OCI-LY7 (cell line): Measurements from ENCODE around the gene WDR5. TPM values are rescaled to one million over a fixed set of nuclear protein-coding genes. Genes with fewer than 3 reads are reported as not detected.

Source experiments
- BruUV-seq: library from RNA; stranded (reverse); fragments of 400-500 nt; replicated peaks from 2 replicates; lab custom pipeline; 2021; lab: Mats Ljungman, UMichigan
- CTCF ChIA-PET: fragments of 300-600 bp; sonication (Branson Sonifier 250); formaldehyde crosslinking; loops from one replicate; lab custom pipeline; 2022; ENCODE audit warnings: antibody characterized with exemption; ENCODE audit not compliant: unreplicated experiment; lab: Charles Lee
- POLR2A ChIA-PET: fragments of 300-600 bp; sonication (Branson Sonifier 250); formaldehyde crosslinking; loops from one replicate; lab custom pipeline; 2022; ENCODE audit warnings: antibody characterized with exemption; lab: Charles Lee
- DNase-seq: peaks from one replicate; pipeline ENCODE4 v3.0.0-alpha.2; 2015; ENCODE audit warnings: low spot score
- H2AFZ ChIP-seq: fragments of 200-600 bp; sonication (generic), shearing (Covaris generic); 2 replicates; pipeline ENCODE4 v1.6.1; 2014; ENCODE audit warnings: mild to moderate bottlenecking, antibody characterized with exemption, low read length, moderate library complexity
- H3K27ac ChIP-seq: fragments of 200-600 bp; sonication (generic); 2 replicates; pipeline ENCODE4 v1.5.1; 2014; ENCODE audit warnings: mixed run types, low read depth, mild to moderate bottlenecking, moderate library complexity, low read length, inconsistent platforms; ENCODE audit not compliant: poor library complexity, severe bottlenecking
- H3K36me3 ChIP-seq: fragments of 200-600 bp; sonication (generic); 2 replicates; pipeline ENCODE4 v1.6.1; 2014; ENCODE audit warnings: mild to moderate bottlenecking, antibody characterized with exemption, low read length, moderate library complexity, mixed read lengths; ENCODE audit not compliant: insufficient read depth
- H3K4me1 ChIP-seq: fragments of 200-600 bp; sonication (generic); 2 replicates; pipeline ENCODE4 v1.5.1; 2014; ENCODE audit warnings: mild to moderate bottlenecking, low read length; ENCODE audit not compliant: insufficient read depth, poor library complexity, severe bottlenecking
- H3K4me2 ChIP-seq: fragments of 200-600 bp; sonication (generic); 2 replicates; pipeline ENCODE4 v1.6.1; 2014; ENCODE audit warnings: mild to moderate bottlenecking, low read length
- H3K4me3 ChIP-seq: fragments of 200-600 bp; sonication (generic); 2 replicates; pipeline ENCODE4 v1.5.1; 2014; ENCODE audit warnings: mild to moderate bottlenecking, low read depth, low read length; ENCODE audit not compliant: poor library complexity, severe bottlenecking
- H3K79me2 ChIP-seq: fragments of 200-600 bp; sonication (generic); 2 replicates; pipeline ENCODE4 v1.6.1; 2016; ENCODE audit warnings: low read depth, mild to moderate bottlenecking, low read length, moderate library complexity, mixed read lengths; ENCODE audit not compliant: insufficient read depth
- H3K9me2 ChIP-seq: fragments of 200-600 bp; sonication (generic); 2 replicates; pipeline ENCODE4 v1.6.1; 2016; ENCODE audit warnings: mild to moderate bottlenecking, low read length, mixed read lengths; ENCODE audit not compliant: insufficient read depth
- H3K9me3 ChIP-seq: fragments of 200-600 bp; sonication (generic); 2 replicates; pipeline ENCODE4 v1.6.1; 2014; ENCODE audit warnings: mild to moderate bottlenecking, mixed run types, low read length, mixed read lengths
- H4K20me1 ChIP-seq: fragments of 200-600 bp; sonication (generic); 2 replicates; pipeline ENCODE4 v1.6.1; 2014; ENCODE audit warnings: mild to moderate bottlenecking, antibody characterized with exemption, low read length, moderate library complexity, mixed read lengths; ENCODE audit not compliant: insufficient read depth
- EZH2phosphoT487 ChIP-seq: fragments of 200-600 bp; sonication (generic); IDR thresholded peaks from 2 replicates; pipeline ENCODE4 v1.6.1; 2018; ENCODE audit warnings: low read depth, borderline replicate concordance, mild to moderate bottlenecking, mixed run types, antibody characterized with exemption, low read length, moderate library complexity, mixed read lengths
- intact Hi-C: fragments of 100-400 bp; cut with micrococcal nuclease; formaldehyde crosslinking; loops from one replicate; pipeline ENCODE4 v1.10.0; 2022; ENCODE audit not compliant: unreplicated experiment
- total RNA-seq, 2 experiments: library from RNA; depleted of rRNA in 1 of 2; stranded (reverse); fragments of >200 nt in 1 of 2; shearing (Covaris generic) in 1 of 2; gene quantifications; 2 replicates each; pipeline ENCODE4 v1.2.3, GENCODE V29; 2014 to 2022
- TF ChIP-seq, protein P1 (sequence below): fragments of 200-600 bp; sonication (generic); conservative IDR thresholded peaks from 2 replicates; pipeline ENCODE4 v1.5.1; 2014; ENCODE audit warnings: mild to moderate bottlenecking, antibody characterized with exemption, low read length, moderate library complexity, mixed read lengths

Gene WDR5
- total RNA-seq, 2 experiments from 2014 or later, result 32.5 to 44.6 TPM

DNA sequence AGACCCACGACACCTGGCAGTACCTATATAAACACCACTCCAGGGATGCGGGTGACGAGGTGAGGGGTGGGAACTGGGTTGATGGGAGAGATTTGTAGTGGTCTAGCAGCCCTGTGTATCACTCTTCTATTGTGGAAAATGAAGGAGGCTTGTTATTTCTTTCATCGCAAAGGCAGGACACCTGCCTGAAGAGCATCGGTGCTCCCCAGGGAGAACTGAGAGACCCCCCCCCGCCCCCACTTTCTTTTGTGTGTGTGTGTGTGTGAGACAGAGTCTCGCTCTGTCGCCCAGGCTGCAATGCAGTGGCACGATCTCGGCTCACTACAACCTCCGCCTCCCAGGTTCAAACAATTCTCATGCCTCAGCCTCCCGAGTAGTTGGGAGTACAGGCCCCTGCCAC is 8.3 kb upstream of the WDR5 start:
- no peaks in the 10 kb centered on the region for H3K9me2 ChIP-seq
- H3K27ac ChIP-seq, result peak overlapping the region; percentile 14
- TF ChIP-seq, protein P1, sequence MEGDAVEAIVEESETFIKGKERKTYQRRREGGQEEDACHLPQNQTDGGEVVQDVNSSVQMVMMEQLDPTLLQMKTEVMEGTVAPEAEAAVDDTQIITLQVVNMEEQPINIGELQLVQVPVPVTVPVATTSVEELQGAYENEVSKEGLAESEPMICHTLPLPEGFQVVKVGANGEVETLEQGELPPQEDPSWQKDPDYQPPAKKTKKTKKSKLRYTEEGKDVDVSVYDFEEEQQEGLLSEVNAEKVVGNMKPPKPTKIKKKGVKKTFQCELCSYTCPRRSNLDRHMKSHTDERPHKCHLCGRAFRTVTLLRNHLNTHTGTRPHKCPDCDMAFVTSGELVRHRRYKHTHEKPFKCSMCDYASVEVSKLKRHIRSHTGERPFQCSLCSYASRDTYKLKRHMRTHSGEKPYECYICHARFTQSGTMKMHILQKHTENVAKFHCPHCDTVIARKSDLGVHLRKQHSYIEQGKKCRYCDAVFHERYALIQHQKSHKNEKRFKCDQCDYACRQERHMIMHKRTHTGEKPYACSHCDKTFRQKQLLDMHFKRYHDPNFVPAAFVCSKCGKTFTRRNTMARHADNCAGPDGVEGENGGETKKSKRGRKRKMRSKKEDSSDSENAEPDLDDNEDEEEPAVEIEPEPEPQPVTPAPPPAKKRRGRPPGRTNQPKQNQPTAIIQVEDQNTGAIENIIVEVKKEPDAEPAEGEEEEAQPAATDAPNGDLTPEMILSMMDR, result no peak
- TF ChIP-seq EZH2phosphoT487, result no peak
- intact Hi-C loops, result no loop called here
- H3K9me3 ChIP-seq, result no peaks in the 10 kb centered on the region
- ChIA-PET CTCF (no interaction called here), POLR2A (no interaction called here)
- 0 out of 2 replicates have a peak overlapping the region, but pooled peaks have one; percentile 6 for H3K4me2 ChIP-seq
- no peak overlapping the region for H3K4me3 ChIP-seq
- no peak overlapping the region for H2AFZ ChIP-seq
- no TSS peak for BruUV-seq
- peaks cover 31% of the 10 kb centered on the region for H3K4me1 ChIP-seq
- H4K20me1 ChIP-seq, result no peaks in the 10 kb centered on the region
- H3K36me3 ChIP-seq, result no peaks in the 10 kb centered on the region
- H3K79me2 ChIP-seq, result no peaks in the 10 kb centered on the region
- DNase-seq, result peak; percentile 70

- Histone ChIP-seq H2AFZ (no peak overlapping the region), H3K79me2 (no peaks in the 10 kb centered on the region), H3K9me2 (no peaks in the 10 kb centered on the region), H3K36me3 (no peaks in the 10 kb centered on the region), H3K4me1 (peaks cover 31% of the 10 kb centered on the region), H3K4me3 (no peak overlapping the region), H3K4me2 (peak overlapping the region; percentile 4; the same call in 1 of the 2 replicates), H3K27ac (peak overlapping the region; percentile 9), H4K20me1 (no peaks in the 10 kb centered on the region), H3K9me3 (no peaks in the 10 kb centered on the region)
- TF ChIP-seq EZH2phosphoT487, result no peak
- TF ChIP-seq, protein P1, result no peak
- BruUV-seq, result no TSS peak
- intact Hi-C loops, result no loop called here
- peak; percentile 66 for DNase-seq
- ChIA-PET POLR2A (no interaction called here), CTCF (no interaction called here)
These were observed 6.9 kb upstream of the WDR5 start for GRCh38 chr9:134128727-134129679.
